ENCODE data around the gene NCDN.

NCDN gene

GRCh38 chr1:35557611-35558373 is at the start of gene NCDN:
TSS of gene NCDN (plus strand) at chr1:35557799. CDS start at chr1:35558191, 392 bp downstream.
- peak; percentile 95 for DNase-seq (ENCODE audit: low spot score)

GRCh38 chr1:35507947-35508346 is 49.7 kb upstream of the NCDN start:
- DNase-seq (ENCODE audit: low spot score): no peak

GRCh38 chr1:35509558-35509957 is 48.0 kb upstream of the NCDN start:
- no peak for DNase-seq (ENCODE audit: low spot score)

GRCh38 chr1:35511305-35511704 is 46.3 kb upstream of the NCDN start:
- DNase-seq (ENCODE audit: low spot score): no peak

- no peak for DNase-seq (ENCODE audit: low spot score)
Measured at GRCh38 chr1:35518183-35518582, 39.4 kb upstream of the NCDN start.

- no peak for DNase-seq (ENCODE audit: low spot score)
Measured at GRCh38 chr1:35519432-35519831, 38.2 kb upstream of the NCDN start.

- no peak for DNase-seq (ENCODE audit: low spot score)
Measured at GRCh38 chr1:35524106-35524505, 33.5 kb upstream of the NCDN start.

GRCh38 chr1:35530168-35530567 is 27.4 kb upstream of the NCDN start:
- DNase-seq (ENCODE audit: low spot score): no peak

- no peak for DNase-seq (ENCODE audit: low spot score)
Measured at GRCh38 chr1:35530946-35531345, 26.7 kb upstream of the NCDN start.

GRCh38 chr1:35531368-35531767 is 26.2 kb upstream of the NCDN start:
- no peak for DNase-seq (ENCODE audit: low spot score)

- no peak for DNase-seq (ENCODE audit: low spot score)
Measured at GRCh38 chr1:35532497-35533223, 24.9 kb upstream of the NCDN start.

GRCh38 chr1:35533586-35533985 is 24.0 kb upstream of the NCDN start:
- DNase-seq (ENCODE audit: low spot score): no peak

GRCh38 chr1:35535243-35535642 is 22.4 kb upstream of the NCDN start:
- DNase-seq (ENCODE audit: low spot score): no peak

- no peak for DNase-seq (ENCODE audit: low spot score)
Measured at GRCh38 chr1:35536556-35537162, 20.9 kb upstream of the NCDN start.

GRCh38 chr1:35537806-35538205 is 19.8 kb upstream of the NCDN start:
- DNase-seq (ENCODE audit: low spot score): no peak

GRCh38 chr1:35539073-35539823 is 18.4 kb upstream of the NCDN start:
- no peak for DNase-seq (ENCODE audit: low spot score)

GRCh38 chr1:35539824-35540261 is 17.8 kb upstream of the NCDN start:
- no peak for DNase-seq (ENCODE audit: low spot score)

GRCh38 chr1:35544976-35545375 is 12.6 kb upstream of the NCDN start:
- DNase-seq (ENCODE audit: low spot score): peak; percentile 26

GRCh38 chr1:35546614-35547013 is 11.0 kb upstream of the NCDN start:
- no peak for DNase-seq (ENCODE audit: low spot score)

GRCh38 chr1:35553851-35554250 is 3.7 kb upstream of the NCDN start:
- DNase-seq (ENCODE audit: low spot score): no peak

- DNase-seq (ENCODE audit: low spot score): no peak
Measured at GRCh38 chr1:35554266-35555211, 3.1 kb upstream of the NCDN start.
